ENCODE data around the gene SMIM33.

GRCh38 chr5:139494256-139494655, 23.5 kb downstream of the SMIM33 start:
- TF ChIP-seq KLF16 (CRISPR knock-in tag; IDR thresholded peaks at IDR 0.05) (no peak), ZBTB33 (CRISPR knock-in tag; IDR thresholded peaks at IDR 0.05) (no peak), NFE2L2 (IDR thresholded peaks at IDR 0.05; ENCODE audit: low read length) (no peak), FOXP1 (IDR thresholded peaks at IDR 0.05) (no peak), FOXP1 (CRISPR knock-in tag; IDR thresholded peaks at IDR 0.05) (no peak), RAD21 (CRISPR knock-in tag; IDR thresholded peaks at IDR 0.05) (no peak), ZBTB1 (CRISPR knock-in tag; IDR thresholded peaks at IDR 0.05; ENCODE audit: borderline replicate concordance) (no peak)

All from HepG2 (cell line).